Medulla oblongata (tissue), 1 donor: ENCODE results near the gene CLEC20A.

Source experiments
- DNase-seq: peaks from one replicate; pipeline ENCODE4 v3.0.0-alpha.2; 2015; ENCODE audit errors: extremely low spot score

The CLEC20A gene

DNA sequence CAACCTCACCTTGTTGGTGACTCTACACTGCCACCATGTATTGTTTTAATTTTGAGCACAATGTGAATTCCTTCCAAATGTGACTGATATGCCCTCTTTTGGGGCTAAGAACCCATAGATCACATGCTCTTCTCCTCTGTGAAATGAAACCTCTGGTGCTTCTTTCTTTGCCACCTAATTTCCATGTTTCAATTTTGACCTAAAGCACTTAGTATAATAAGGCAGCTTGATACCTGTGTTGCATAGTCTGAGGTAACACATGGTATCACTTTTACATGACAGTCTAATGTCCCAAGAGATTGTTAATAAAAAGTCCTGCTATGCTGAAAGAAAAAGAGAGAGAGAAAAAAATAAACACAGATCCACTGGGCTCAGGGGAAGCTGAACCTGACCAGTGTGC is 24.2 kb downstream of the CLEC20A start:
- no peak for DNase-seq

DNA sequence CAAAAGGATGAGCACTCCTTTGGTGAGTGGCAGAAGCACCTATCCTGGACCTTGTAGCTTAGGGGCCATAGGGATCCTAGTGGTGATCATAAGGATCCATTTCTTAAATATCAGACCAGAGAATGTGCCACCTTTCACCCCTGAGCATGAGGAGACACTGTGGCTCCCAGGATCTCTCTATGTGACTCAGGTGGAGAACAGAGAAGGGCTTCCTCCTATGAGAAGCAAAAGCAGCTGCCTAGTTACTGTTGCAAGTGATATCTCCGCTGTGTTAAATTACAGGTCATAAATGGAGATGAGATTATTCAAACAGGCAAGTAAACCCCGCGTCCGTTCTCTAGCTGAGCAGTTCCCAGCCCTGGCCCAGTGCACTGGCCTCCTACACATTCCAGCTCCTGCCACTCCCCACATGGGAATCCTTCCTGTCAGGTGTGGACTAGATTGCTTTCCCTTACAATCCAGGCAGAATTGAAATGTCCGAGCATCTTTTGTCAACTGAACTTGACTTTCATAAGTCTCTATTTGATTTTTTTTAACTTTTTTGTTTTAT is 26.3 kb downstream of the CLEC20A start:
- DNase-seq, result no peak

- DNase-seq, result no peak
Measured at GRCh38 chr1:178467837-178468236, 28.9 kb downstream of the CLEC20A start.

DNA sequence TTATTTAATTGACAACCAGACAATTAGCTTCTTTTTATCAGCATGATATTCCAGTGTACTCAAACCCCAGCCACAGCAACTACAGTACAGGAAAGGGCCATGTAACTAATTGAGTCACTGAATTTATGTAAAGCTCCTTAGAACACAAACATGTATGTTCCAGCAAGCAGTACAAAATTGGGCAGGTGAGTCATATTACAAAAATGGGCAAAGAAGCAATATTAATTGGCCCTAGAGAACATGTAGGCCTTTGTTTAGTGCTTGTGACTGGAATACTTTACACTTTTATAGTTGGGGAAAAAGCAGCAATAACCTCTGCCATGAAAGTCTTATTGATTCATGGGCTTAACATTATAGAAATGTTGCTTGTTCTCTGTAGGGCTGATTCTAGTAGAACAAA is 31.8 kb downstream of the CLEC20A start:
- no peak for DNase-seq

- no peak for DNase-seq
Measured at GRCh38 chr1:178464566-178464965, 32.2 kb downstream of the CLEC20A start.

DNA sequence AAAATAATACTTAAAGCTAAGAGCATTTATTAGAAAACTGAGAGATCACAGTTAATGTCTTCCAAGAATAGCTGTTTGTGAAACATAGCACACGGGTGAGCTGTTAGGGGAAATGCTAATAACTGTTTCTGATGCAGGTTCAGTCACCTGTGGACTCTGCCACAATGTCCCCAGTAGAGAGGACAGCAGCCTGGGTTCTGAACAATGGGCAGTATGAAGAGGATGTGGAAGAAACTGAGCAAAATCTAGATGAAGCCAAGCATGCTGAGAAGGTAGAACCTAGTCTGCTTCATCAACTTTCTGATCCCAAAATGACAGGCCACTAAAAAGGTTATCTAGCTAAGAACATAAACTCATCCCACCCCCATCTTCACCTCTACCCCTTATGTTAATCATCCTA is 32.6 kb downstream of the CLEC20A start:
- DNase-seq, result no peak

DNA sequence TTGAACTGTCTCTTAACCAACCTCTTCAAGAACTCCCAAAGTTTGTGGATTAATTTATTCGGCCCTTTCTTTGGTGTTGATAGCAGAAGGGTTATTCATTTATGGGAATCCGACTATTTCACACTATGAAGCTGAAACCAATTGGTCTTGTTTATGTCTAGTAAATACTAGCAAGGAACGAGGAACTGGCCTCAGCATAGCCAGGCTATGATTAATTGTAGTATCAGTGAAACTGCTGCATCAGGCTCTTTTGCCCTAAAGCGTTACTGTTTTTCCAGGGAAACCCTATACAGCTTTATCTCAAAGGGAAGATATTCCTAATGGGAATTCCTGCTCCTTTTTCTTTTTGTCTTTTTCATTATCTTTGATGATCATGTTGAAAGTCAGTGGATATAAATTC is 35.1 kb downstream of the CLEC20A start:
- peak; percentile 6 for DNase-seq

- DNase-seq, result peak; percentile 13
Measured at GRCh38 chr1:178461104-178461503, 35.7 kb downstream of the CLEC20A start.

GRCh38 chr1:178458203-178458602 is 38.6 kb downstream of the CLEC20A start:
- no peak for DNase-seq

GRCh38 chr1:178457651-178458050 is 39.1 kb downstream of the CLEC20A start:
- no peak for DNase-seq

GRCh38 chr1:178456472-178456871 is 40.3 kb downstream of the CLEC20A start:
- no peak for DNase-seq

DNA sequence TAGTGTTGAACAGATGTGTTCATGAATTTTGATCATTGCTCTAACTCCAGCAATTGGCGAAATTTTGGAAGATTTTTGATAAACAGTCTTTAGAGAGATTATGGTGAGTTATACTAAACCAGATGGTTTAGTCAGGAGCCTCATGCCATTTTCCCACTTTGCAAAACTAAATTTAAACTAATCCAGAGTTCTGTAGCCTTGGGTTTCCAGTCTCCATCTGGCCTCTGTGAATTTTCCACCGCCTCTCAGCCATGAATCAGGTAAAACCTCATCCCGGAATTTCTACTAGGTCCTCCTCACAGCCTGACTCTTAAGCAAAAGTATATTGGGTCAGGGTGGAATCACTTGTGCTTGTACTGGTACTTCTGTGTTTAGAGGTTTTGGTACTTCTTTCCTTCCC is 44.8 kb downstream of the CLEC20A start:
- no peak for DNase-seq

DNA sequence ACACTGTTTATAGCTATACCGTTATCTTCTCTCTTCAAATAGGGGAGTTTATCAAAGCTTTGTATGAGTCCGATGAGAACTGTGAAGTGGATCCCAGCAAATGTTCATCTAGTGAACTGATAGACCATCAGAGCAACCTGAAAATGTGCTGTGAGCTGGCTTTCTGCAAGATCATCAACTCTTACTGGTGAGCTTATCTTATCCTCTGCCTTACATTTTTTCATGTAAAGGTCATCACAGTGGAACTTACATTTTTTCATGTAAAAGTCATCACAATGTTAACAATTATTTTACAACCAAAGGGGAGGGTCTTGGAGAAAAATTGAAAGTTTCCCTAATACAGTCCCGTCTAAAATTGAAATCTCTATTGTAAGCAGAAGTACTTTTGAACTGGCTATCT is 45.2 kb downstream of the CLEC20A start:
- no peak for DNase-seq

- DNase-seq, result no peak
Measured at GRCh38 chr1:178450871-178451270, 45.9 kb downstream of the CLEC20A start.

DNA sequence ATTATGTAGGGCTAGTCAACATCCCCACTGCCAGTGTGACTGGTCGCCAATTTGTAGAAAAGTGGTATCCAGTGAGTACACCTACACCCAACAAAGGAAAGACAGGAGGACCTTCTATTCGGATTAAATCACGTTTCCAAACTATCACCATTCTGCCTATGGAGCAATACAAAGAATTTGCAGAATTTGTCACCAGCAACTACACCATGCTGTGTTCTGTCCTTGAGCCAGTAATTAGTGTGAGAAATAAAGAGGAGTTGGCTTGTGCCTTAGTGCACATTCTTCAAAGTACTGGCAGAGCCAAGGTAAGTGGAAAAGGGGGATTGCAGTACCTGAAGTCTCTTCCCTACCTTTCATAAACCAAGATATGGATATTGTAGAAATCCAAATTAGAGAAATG is 53.8 kb downstream of the CLEC20A start:
- DNase-seq, result no peak

- DNase-seq, result no peak
Measured at GRCh38 chr1:178438432-178438831, 58.3 kb downstream of the CLEC20A start.

GRCh38 chr1:178436899-178437298 is 59.9 kb downstream of the CLEC20A start:
- no peak for DNase-seq

GRCh38 chr1:178434899-178435435 is 61.8 kb downstream of the CLEC20A start:
- no peak for DNase-seq

- DNase-seq, result no peak
Measured at GRCh38 chr1:178434360-178434759, 62.4 kb downstream of the CLEC20A start.
